Endothelial cell of umbilical vein (primary cell): Measurements from ENCODE around the gene MRPS14. TPM values are rescaled to one million over a fixed set of nuclear protein-coding genes. Genes with fewer than 3 reads are reported as not detected.

Source experiments
- BruUV-seq: library from RNA; stranded (reverse); fragments of 400-500 nt; replicated peaks from 2 replicates; lab custom pipeline; 2021; lab: Mats Ljungman, UMichigan
- CTCF ChIA-PET: fragments of 300-600, 350-600 bp; sonication (Branson Sonifier 250); formaldehyde crosslinking; loops from one replicate; lab custom pipeline; 2021; ENCODE audit warnings: antibody characterized with exemption, inconsistent platforms; lab: Charles Lee
- POLR2A ChIA-PET: fragments of 300-600, 350-600 bp; sonication (Branson Sonifier 250); formaldehyde crosslinking; loops from one replicate; lab custom pipeline; 2021; ENCODE audit warnings: antibody characterized with exemption, inconsistent platforms; lab: Charles Lee
- DNase-seq: peaks from one replicate; pipeline ENCODE4 v3.0.0-alpha.2; 2011; ENCODE audit warnings: low read depth, low spot score
- FAIRE-seq: peaks from 2 replicates; lab custom pipeline; 2011; peaks lifted over from hg19 to GRCh38; lab: Jason Lieb, UNC
- H2AFZ ChIP-seq: 2 replicates; pipeline ENCODE4 v1.6.0; 2012; ENCODE audit warnings: low read depth, low read length, control low read depth, inconsistent platforms
- H3K27ac ChIP-seq: 2 replicates; pipeline ENCODE4 v1.5.1; 2011; ENCODE audit warnings: low read depth, mild to moderate bottlenecking, control low read depth, low read length, moderate library complexity; ENCODE audit not compliant: insufficient read depth
- H3K27me3 ChIP-seq, 2 experiments: 2 replicates each; pipeline versions ENCODE4 v1.6.0 to v1.6.1; 2011; ENCODE audit warnings: low read length in 2 of 2, mixed read lengths in 1 of 2; ENCODE audit not compliant: control insufficient read depth in 2 of 2, insufficient read depth in 2 of 2
- H3K36me3 ChIP-seq, 2 experiments: 2 replicates in 1 of 2; 3 replicates in 1 of 2; pipeline ENCODE4 v1.5.1; 2011; ENCODE audit warnings: low read length in 2 of 2, mild to moderate bottlenecking in 1 of 2, moderate library complexity in 1 of 2; ENCODE audit not compliant: control insufficient read depth in 2 of 2, insufficient read depth in 2 of 2; ENCODE audit errors: extremely low read depth in 1 of 2
- H3K4me1 ChIP-seq: 3 replicates; pipeline ENCODE4 v1.5.1; 2011; ENCODE audit warnings: mild to moderate bottlenecking, low read length; ENCODE audit not compliant: control insufficient read depth, insufficient read depth; ENCODE audit errors: extremely low read depth
- H3K4me2 ChIP-seq: 2 replicates; pipeline ENCODE4 v1.6.1; 2011; ENCODE audit warnings: low read length, control low read depth, mixed read lengths; ENCODE audit not compliant: insufficient read depth
- H3K4me3 ChIP-seq, 3 experiments: fragments of 200-600 bp in 1 of 3; sonication (generic), shearing (Covaris generic) in 1 of 3; replicated peaks in 1 of 3; 2 replicates each; pipeline ENCODE4 v1.5.1; 2011 to 2016; ENCODE audit warnings: control low read depth in 3 of 3, low read length in 3 of 3, mild to moderate bottlenecking in 2 of 3, inconsistent platforms in 1 of 3, low read depth in 1 of 3, moderate library complexity in 1 of 3; ENCODE audit not compliant: insufficient read depth in 1 of 3
- H3K79me2 ChIP-seq: 2 replicates; pipeline ENCODE4 v1.6.0; 2012; ENCODE audit warnings: low read length, inconsistent platforms; ENCODE audit not compliant: control insufficient read depth, insufficient read depth
- H3K9ac ChIP-seq: replicated peaks from 2 replicates; pipeline ENCODE3; 2011; ENCODE audit warnings: low read length, control low read depth; ENCODE audit not compliant: insufficient read depth; ENCODE audit errors: extremely low read depth
- H3K9me1 ChIP-seq: replicated peaks from 3 replicates; pipeline ENCODE4 v1.6.0; 2011; ENCODE audit warnings: mild to moderate bottlenecking, low read length; ENCODE audit not compliant: control insufficient read depth, insufficient read depth; ENCODE audit errors: extremely low read depth
- H3K9me3 ChIP-seq: replicated peaks from 2 replicates; pipeline ENCODE4 v1.5.1; 2012; ENCODE audit warnings: low read length, inconsistent platforms; ENCODE audit not compliant: control insufficient read depth, insufficient read depth
- H4K20me1 ChIP-seq: replicated peaks from 2 replicates; pipeline ENCODE3; 2011; ENCODE audit warnings: mild to moderate bottlenecking, low read length; ENCODE audit not compliant: control insufficient read depth, insufficient read depth; ENCODE audit errors: extremely low read depth
- CTCF ChIP-seq, 2 donors: IDR thresholded peaks; 1 replicate in 1 of 2; 2 replicates in 1 of 2; pipeline ENCODE4 v1.5.1; 2011; ENCODE audit warnings: low read length in 2 of 2, mild to moderate bottlenecking in 2 of 2, moderate library complexity in 2 of 2, control low read depth in 1 of 2, inconsistent platforms in 1 of 2, low read depth in 1 of 2; ENCODE audit not compliant: insufficient read depth in 1 of 2; ENCODE audit errors: extremely low read depth in 1 of 2
- FOS ChIP-seq: IDR thresholded peaks from 2 replicates; pipeline ENCODE4 v1.6.1; 2011; ENCODE audit warnings: mild to moderate bottlenecking, low read length, moderate library complexity, borderline replicate concordance; ENCODE audit not compliant: insufficient read depth
- JUN ChIP-seq: IDR thresholded peaks from 2 replicates; pipeline ENCODE4 v1.6.1; 2011; ENCODE audit warnings: borderline replicate concordance, low read depth; ENCODE audit not compliant: insufficient read length, insufficient read depth
- MAX ChIP-seq: IDR thresholded peaks from 2 replicates; pipeline ENCODE4 v1.6.1; 2011; ENCODE audit not compliant: insufficient read depth, insufficient read length
- MYC ChIP-seq: IDR thresholded peaks from one replicate; pipeline ENCODE4 v1.6.1; 2011; ENCODE audit warnings: mild to moderate bottlenecking, low read depth, low read length
- POLR2A ChIP-seq: IDR thresholded peaks from 2 replicates; pipeline ENCODE4 v1.6.1; 2012; ENCODE audit warnings: low read depth, mild to moderate bottlenecking, control low read depth, low read length
- POLR2AphosphoS5 ChIP-seq: IDR thresholded peaks from 2 replicates; pipeline ENCODE4 v1.6.1; 2012; ENCODE audit warnings: low read depth, mild to moderate bottlenecking, control low read depth, low read length, moderate library complexity; ENCODE audit not compliant: insufficient read depth
- dilution Hi-C: fragments of 300-500 bp; cut with MboI; formaldehyde crosslinking; loops from one replicate; pipeline ENCODE4 v1.15.0; 2019; ENCODE audit warnings: low sequenced_read_pairs; ENCODE audit not compliant: extremely low pct_ligation_motif_present
- intact Hi-C: fragments of 100-400 bp; cut with micrococcal nuclease; formaldehyde crosslinking; loops from one replicate; pipeline ENCODE4 v1.10.0; 2022
- polyA plus RNA-seq, 4 experiments: library from polyadenylated mRNA; depleted of rRNA in 3 of 4; stranded (reverse) in 3 of 4; unstranded in 1 of 4; fragments of >200 nt; gene quantifications; 2 replicates each; pipeline versions ENCODE4 v1.2.1 to v1.2.3, GENCODE V29; 2011 to 2012; ENCODE audit warnings: missing spikeins in 1 of 4
- total RNA-seq: library from RNA; stranded (reverse); gene quantifications from 2 replicates; pipeline ENCODE4 v1.2.3, GENCODE V29; 2021

The MRPS14 gene
- total and polyA plus RNA-seq, 2 donors (not counting 3 experiments of a cell fraction or from before 2014, with no cell fraction given), result 29.5 to 31.8 TPM

GRCh38 chr1:174997041-174997440, 26.2 kb downstream of the MRPS14 start:
- CTCF ChIA-PET, result interaction anchor here (1.2 to 6.1 kb wide), 3 partner anchors 13 to 32 kb away, joined by 3 to 50 read pairs (median 3); no protein-coding TSS in a partner anchor
- DNase-seq (no peak), FAIRE-seq (no peak)
- Histone ChIP-seq H3K4me3 (no peak overlapping the region), H3K27ac (no peak overlapping the region), H3K27me3 (no peaks in the 10 kb centered on the region), H3K4me2 (peak overlapping the region; percentile 47), H3K9me3 (no peaks in the 10 kb centered on the region), H4K20me1 (no peaks in the 10 kb centered on the region), H3K36me3 (no peaks in the 10 kb centered on the region), H2AFZ (no peak overlapping the region), H3K9me1 (no peaks in the 10 kb centered on the region), H3K79me2 (peaks cover 21% of the 10 kb centered on the region), H3K9ac (no peak overlapping the region), H3K4me1 (peaks cover 38% of the 10 kb centered on the region)
- dilution Hi-C loops, result no loop called here
- intact Hi-C loops, result loop anchor here (5.0 kb wide), 1 partner anchor 1130 kb away; the partner anchor contains the start of genes GAS5 and ZBTB37
- no TSS peak for BruUV-seq
- POLR2A ChIA-PET, result no interaction called here
- TF ChIP-seq JUN (no peak), POLR2A (no peak), MYC (no peak), POLR2AphosphoS5 (no peak), FOS (no peak), CTCF (IDR thresholded peaks at IDR 0.05; ENCODE audit: extremely low read depth in 1 of 2, insufficient read depth in 1 of 2, low read depth in 1 of 2, low read length in 2 of 2) (no peak), MAX (no peak)
